ENCODE measurements around the gene SSBP3. TPM values are rescaled to one million over a fixed set of nuclear protein-coding genes. Genes with fewer than 3 reads are reported as not detected.
A peak's percentile ranks its signal among the peaks of the same experiment; 100 is the strongest.

SSBP3 gene
- total and polyA plus RNA-seq, 8 donors, result 33.0 to 129 (median 112) TPM

GRCh38 chr1:54314696-54315095, 91.5 kb downstream of the SSBP3 start:
- H3K27ac ChIP-seq, result no peak overlapping the region
- no peaks in the 10 kb centered on the region for H3K27me3 ChIP-seq
- peaks cover 6 to 38% of the 10 kb centered on the region in 2 donors for H3K4me1 ChIP-seq
- no peaks in the 10 kb centered on the region for H3K9me3 ChIP-seq
- TF ChIP-seq CTCF (IDR thresholded peaks at IDR 0.05), result no peak
- intact Hi-C loops (cut with DNase I), result loop anchor here in 1 of 2 donors (10.0 kb wide), 1 partner anchor 90 kb away; the partner anchor contains the start of gene SSBP3
- peak; percentile 71 for ATAC-seq
- H3K36me3 ChIP-seq, result no peaks in the 10 kb centered on the region
- peak in 1 of 4 donors; percentile 76 for DNase-seq
- H3K4me3 ChIP-seq, result no peak overlapping the region

- H3K27ac ChIP-seq, result peak overlapping the region in 1 of 2 donors; percentile 50
Measured at GRCh38 chr1:54312796-54313316, 93.3 kb downstream of the SSBP3 start.

GRCh38 chr1:54311506-54311905, 94.7 kb downstream of the SSBP3 start:
- intact Hi-C loops (cut with DNase I), result loop anchor here in 1 of 2 donors (10.0 kb wide), 1 partner anchor 93 kb away; the partner anchor contains the start of gene SSBP3
- Histone ChIP-seq H3K4me1 (peaks cover 6 to 38% of the 10 kb centered on the region in 2 donors), H3K27ac (no peak overlapping the region)

More at GRCh38 chr1:54312796-54313316, 93.3 kb downstream of the SSBP3 start:
- Histone ChIP-seq H3K9me3 (no peaks in the 10 kb centered on the region), H3K27me3 (no peaks in the 10 kb centered on the region), H3K36me3 (no peaks in the 10 kb centered on the region), H3K4me3 (no peak overlapping the region), H3K4me1 (peaks cover 6 to 38% of the 10 kb centered on the region in 2 donors)
- ATAC-seq (peak; percentile 51), DNase-seq (peak in 2 of 4 donors; percentile 50 to 79)
- no peak for TF ChIP-seq CTCF (IDR thresholded peaks at IDR 0.05)
- intact Hi-C loops (cut with DNase I), result loop anchor here in 1 of 2 donors (10.0 kb wide), 1 partner anchor 92 kb away; the partner anchor contains the start of gene SSBP3

GRCh38 chr1:54310439-54311328, 95.5 kb downstream of the SSBP3 start:
- H3K4me1 ChIP-seq, result peaks cover 6 to 38% of the 10 kb centered on the region in 2 donors
- intact Hi-C loops (cut with DNase I), result loop anchor here in 1 of 2 donors (10.0 kb wide), 1 partner anchor 94 kb away; the partner anchor contains the start of gene SSBP3
- H3K36me3 ChIP-seq, result no peaks in the 10 kb centered on the region
- DNase-seq (no peak), ATAC-seq (peak; percentile 51)
- no peak overlapping the region for H3K4me3 ChIP-seq
- H3K9me3 ChIP-seq, result no peaks in the 10 kb centered on the region
- H3K27me3 ChIP-seq, result no peaks in the 10 kb centered on the region
- peak; percentile 42 to 50 for TF ChIP-seq CTCF (IDR thresholded peaks at IDR 0.05)
- no peak overlapping the region for H3K27ac ChIP-seq

More at GRCh38 chr1:54311506-54311905, 94.7 kb downstream of the SSBP3 start:
- TF ChIP-seq CTCF (IDR thresholded peaks at IDR 0.05), result no peak
- Histone ChIP-seq H3K9me3 (no peaks in the 10 kb centered on the region), H3K27me3 (no peaks in the 10 kb centered on the region), H3K4me3 (no peak overlapping the region), H3K36me3 (no peaks in the 10 kb centered on the region)
- ATAC-seq (no peak), DNase-seq (no peak)
